GM21737 (cell line): ENCODE data around the gene SHMT2.
A peak's percentile ranks its signal among the peaks of the same experiment; 100 is the strongest.
"Not testable (repeated sequence)": the region's sequence is repeated elsewhere in the genome, so short reads cannot be mapped to it uniquely, and the experiment has no call there.

Experiments
- ATAC-seq: cut with Tn5 transposase; IDR thresholded peaks from one replicate; pipeline ENCODE4 v1.9.1; 2021; ENCODE audit warnings: mild to moderate bottlenecking, moderate library complexity; ENCODE audit not compliant: unreplicated experiment

Gene SHMT2

DNA sequence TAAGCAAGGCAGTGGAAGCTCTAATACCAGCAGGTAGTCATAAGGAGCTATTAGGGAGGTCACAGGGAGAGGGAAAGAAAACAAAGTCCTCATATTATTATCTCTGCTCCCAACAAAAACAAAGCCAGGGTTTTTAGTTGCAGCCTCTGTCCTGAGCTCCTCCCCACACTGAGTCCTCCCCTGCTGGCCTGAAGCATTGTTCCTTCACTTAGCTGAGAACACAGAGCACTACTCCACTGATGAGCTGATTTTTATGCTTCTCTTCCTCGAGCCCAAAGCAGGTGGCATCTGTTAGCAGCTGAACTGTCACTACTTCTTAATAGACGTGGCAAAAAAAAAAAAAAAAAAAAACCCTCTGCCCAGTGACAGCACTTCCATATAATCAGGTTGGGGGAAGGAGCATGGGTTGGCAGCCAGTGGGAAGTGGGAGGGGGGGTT, 31.9 kb downstream of the SHMT2 start:
- no peak for ATAC-seq

DNA sequence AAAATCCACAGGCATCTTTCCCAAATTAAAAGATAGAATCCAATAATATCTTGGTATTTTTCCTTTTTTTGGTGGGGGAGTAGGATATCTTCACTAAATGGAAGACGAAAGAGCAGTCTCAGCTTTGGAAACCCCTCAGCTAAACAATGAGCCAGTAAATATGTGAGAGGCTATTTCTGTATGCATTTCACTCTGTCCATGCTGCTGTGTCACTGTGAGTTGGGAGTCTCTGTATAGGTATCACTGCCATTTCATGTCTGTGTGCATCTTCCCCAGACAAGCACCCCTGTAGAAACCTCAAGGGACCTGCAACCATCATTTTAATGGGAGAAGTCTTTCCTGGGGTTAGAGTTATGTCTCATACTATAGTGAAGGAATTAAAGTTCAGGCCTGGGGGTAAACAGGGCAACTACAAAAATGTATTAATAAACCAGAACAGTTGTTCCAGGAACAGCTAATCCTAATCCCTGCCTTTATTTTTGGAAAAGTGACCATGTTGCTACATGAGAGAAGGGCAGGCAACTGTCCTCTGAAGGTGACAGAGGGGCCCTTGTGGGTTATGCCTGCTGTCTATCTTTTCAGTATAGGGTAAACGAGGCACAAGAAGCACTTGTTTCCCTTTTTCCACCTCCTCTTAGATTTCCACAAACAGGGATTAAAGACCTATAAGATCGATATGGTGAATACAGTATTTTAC, 32.8 kb downstream of the SHMT2 start:
- ATAC-seq: no peak

DNA sequence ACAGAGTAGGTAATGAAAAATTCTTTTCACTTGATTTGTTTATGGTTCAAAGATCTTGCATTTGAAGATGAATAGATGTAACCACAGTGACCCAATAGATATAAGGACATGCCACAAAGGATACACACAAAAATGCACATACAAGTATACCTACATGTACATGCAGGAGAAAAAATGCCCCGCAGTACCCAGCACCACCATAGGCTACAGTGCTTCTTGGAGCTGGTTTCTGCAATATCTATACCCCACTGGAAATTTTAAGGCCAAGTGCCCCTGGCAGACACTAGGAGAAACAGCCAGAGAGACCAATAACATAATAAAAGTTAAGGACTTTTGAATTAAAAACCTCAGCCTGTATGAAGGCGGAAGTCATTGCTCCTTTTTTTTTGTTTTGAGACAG, 33.6 kb downstream of the SHMT2 start:
- no peak for ATAC-seq

DNA sequence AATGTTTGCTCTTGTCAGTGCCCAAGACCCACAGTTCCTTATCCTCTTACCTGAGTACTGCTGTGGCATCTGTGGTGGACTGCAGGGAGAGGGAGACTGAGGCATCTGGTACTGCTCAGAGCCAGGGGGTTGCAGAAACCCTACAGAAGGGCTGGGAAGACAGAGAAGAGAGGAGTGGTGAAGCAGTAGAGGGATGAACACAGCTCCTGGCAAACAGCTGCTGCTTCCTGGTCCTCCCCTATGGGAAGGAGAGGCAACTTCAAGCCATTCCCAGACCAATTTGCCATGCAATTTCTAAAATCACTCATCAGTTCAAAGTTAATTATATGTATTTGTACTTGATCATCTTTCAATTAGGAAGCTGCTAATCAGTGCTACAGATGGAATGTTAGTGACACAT, 37.2 kb downstream of the SHMT2 start:
- ATAC-seq: no peak

DNA sequence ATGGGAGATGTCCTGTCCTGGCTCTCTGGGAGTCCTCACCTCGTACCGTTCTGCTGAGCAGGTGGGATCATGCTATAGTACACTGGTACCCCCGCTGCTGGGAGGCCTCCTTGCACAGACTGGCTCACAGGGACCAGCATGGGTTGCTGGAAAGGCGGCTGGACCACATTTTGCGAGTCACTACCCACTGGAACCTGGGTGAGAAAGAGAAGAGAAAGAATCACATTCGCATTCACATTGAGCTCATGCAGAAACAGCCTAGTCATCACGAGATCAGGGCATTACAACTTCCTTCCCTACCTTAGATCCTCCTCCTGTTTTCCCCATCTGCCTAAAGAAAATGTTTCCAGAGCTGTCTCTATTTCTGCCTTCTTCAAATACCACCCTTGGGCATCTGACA, 38.8 kb downstream of the SHMT2 start:
- ATAC-seq: no peak

DNA sequence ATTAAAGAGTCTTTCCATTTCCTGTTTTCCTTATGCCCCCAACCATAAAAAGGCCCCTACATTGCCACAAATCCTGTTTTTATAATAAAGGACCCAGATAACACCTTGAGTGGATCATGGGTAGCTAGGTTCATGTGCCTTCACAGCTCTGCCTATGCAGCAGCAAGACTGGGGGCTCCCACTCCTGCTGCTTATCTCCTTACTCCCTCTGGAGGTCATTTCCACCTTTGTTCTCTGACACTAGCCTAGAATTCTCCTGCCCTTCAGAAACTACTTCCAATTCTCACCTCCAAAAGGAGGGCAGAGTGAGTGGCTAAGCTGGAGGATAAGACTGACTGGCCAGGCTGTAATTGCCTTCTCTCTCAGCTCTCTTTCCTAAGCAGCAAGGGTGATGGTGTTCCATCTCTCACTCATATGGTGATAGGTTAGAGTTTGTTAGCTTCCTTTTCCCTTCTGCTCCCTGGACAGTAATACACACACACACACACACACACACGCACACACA, 41.5 kb downstream of the SHMT2 start:
- no peak for ATAC-seq

DNA sequence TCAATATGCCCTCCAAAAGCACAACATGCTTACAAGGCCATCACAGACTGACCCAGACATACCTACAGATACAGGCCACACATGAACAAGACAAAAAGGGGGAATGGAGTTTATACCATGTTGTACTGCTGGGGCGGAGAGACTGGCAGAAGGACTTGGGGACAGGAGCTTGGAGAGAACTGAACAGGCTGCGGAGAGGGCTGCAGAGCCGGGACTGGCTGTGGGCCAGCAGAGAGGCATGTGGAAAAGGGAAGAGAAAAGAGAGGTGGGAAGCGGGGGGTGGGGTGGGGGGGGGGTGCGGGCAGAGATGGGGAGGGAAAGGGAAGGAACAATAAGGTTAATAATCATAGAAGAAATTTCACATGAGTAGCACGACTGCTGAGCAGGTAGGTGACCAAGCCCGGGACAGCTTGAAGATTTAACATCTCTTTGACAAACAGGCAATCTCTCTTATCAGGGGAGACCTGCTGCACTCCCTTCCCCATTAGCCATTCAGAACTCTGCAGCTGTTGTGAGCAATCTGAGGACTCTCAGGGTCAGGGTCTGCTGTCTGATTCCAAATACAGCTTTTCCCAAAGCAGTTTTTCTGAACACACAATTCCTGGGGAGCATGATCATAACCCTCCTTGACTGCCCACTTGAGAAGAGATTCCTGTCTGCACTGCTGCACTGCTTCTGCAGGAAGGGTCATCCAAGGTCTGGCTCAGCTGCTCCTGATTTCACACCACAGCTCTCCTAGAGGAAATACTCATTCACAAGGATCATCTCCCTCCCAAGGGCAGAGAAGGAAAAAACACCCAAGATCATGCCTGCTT, 43.0 kb downstream of the SHMT2 start:
- ATAC-seq: no peak

DNA sequence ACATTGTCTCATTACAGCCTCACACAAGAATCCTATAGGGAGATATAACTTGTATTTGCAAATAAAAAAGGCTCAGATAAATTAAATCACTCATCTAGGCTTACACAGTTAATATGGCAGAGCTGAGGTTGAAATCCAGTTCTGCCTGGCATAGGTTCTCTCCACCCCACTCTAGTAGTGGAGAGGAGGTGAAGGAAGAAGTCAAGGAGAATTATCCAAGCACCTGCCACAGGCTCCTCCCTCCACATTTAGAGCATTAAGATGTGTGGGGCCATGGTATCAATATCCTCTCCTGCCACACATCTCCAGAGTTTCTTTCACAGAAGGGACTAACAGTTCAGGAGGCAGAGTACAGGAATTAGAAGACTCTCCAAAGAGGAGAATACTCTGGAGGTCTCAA, 44.0 kb downstream of the SHMT2 start:
- no peak for ATAC-seq

DNA sequence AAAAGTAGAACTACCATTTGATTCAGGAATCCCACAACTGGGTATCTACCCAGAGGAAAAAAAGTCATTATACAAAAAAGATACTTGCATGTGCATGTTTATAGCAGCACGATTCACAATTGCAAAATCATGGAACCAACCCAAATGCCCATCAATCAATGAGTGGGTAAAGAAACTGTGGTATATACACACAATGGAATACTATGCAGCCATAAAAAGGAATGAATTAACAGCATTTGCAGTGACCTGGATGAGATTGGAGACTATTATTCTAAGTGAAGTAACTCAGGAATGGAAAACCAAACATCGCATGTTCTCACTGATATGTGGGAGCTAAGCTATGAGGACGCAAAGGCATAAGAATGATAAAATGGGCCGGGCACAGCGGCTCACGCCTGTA, 46.7 kb downstream of the SHMT2 start:
- not testable (repeated sequence) for ATAC-seq

DNA sequence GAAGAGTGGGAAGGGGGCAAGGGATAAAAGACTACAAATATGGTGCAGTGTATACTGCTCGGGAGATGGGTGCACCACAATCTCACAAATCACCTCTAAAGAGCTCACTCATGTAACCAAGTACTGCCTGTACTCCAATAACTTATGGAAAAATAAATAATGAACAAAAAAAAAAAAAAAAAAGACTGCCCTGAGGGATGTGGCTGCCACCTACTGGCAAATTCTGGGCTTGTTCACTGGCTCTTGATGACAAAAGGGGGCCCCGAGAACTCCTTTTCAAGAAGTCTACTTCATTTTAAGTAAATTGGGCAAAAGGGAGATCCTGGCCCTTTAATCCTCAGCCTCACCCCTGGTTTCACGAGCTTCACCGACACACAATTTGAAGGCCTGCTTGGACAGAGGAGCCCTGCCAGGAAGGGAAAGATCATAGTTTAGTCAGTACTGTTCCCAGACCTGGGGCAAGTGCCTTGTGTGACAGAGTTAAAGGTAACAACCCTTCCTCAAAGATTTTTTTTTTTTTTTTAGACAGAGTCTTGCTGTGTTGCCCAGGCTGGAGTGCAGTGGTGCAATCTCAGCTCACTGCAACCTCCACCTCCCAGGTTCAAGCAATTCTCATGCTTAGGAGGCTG, 47.5 kb downstream of the SHMT2 start:
- no peak for ATAC-seq

DNA sequence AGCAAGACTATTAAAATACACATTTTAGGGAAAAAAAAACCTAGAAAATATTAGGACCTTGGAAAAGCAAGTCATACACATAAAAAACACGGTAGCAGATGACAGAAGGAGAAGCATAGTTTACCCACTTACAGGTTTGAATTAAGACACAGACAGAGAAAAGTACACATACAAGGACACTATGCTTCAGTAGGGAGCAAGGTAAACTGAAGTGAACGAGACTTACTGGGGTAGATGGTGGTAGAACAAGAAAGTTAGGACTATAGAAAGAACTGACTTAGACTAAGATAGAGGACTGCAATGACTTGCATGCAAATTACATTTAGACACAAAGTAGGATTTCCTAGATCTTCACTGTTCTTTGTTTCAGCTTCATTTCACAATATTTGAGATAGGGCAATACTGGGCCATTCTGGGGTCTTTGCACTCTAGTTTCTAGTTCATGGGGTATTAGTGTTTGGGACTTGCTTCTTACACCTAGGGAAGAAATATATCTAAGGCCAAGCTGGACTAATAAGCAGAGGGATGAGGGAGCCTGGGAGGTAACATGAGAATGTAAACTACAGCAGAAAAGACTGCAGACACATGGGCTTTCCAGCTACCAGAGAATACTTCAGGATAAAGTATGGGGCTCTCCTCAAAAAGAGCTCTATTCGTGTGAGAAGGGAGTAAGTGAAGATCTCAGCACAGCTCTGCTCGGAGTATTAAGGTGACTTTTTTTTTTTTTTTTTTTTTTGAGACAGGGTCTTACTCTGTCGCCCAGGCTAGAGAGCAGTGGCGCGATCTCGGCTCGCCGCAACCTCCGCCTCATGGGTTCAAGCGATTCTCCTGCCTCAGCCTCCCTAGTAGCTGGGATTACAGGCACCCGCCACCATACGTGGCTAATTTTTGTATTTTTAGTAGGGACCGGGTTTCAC, 49.2 kb downstream of the SHMT2 start:
- ATAC-seq: no peak

DNA sequence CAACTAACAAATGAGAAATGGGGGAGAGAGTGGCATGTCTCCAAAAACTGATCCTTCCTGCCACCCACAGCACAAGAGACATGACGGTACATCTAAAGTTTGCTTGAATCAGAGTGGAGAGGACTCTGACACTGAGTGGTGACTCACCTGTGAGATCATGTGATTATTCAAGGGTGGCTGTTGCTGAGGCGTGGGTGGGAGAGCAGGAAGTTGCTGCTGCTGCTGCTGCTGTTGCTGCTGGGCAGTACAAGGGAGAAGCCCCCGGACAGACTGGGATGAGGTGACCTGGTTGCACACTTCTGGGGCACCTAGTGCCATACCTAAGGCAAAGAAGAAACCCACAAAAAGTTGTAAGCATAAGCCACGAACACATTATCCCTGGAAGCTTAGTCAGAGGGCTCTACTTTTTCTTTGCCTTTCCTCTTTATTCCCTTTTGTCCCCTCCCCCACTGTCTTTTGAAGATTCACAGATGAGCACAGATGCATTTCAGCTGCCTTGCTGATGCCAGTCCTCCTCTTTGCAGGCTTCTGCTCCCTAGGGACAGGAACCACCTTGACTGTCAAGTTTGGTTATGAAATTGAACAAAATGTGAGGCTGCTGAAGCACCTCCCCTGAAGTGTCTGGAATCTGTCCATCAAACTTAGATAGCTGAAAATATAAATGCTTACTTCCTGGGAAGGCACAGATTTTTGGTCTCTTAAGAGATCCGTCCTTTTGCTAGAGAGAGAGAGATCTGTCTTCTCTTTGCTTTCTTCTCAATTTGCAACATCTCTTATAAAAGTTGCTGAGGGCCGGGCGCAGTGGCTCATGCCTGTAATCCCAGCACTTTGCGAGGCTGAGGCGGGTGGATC, 50.9 kb downstream of the SHMT2 start:
- ATAC-seq: peak; percentile 78

DNA sequence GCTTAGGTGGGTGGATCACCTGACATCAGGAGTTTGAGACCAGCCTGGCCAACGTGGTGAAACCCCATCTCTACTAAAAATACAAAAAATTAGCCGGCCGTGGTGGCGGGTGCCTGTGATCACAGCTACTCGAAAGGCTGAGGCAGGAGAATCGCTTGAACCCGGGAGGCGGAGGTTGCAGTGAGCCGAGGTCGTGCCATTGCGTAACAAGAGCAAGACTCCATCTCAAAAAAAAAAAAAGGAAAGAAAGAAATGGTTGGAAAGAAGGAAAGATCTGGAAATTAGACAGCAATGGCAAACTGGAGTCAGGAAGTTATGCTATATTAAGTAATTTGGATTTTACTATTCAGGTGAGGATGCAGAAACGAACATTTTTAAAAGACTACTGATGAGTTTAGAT, 52.6 kb downstream of the SHMT2 start:
- ATAC-seq: not testable (repeated sequence)
